ENCODE measurements around the gene DDRGK1.

DDRGK1 gene

DNA sequence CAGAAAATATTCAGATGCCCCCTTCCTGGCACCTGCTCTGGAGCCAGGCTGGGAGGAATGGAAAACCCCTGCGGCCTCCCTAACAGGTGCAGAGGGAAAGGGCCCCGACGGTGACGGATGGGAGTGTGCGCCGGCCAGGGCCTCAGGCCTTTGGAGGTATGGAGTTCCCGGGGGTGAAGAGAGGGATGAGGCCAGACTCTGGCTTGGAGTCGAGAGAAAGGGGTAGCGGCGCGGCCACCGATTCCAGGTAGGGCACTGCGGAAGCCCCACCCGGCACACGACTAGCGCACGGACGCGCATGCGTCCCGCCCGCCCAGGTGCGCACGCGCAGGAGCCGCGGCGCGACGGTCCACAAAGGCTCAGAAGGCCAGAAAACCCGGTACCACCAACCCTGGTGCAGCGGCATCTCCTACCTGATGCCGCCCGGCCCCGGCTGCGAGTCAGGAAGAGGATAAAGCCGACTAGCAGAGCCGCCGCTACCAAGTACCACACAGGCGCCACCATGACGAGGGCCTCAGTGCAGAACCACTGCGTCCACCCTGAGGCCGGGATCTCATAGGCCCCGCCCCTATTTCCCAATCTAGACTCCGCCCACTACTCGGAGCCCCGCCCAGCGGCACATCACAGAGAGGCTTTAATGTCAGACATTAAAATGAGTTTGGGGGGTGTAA, at the start of gene DDRGK1:
Gene DDRGK1, minus strand, starts transcription at position 559 of the 671 bp plus-strand sequence. Its CDS starts 55 bp downstream, at position 504.
- DNase-seq = peak; percentile 77 to 85 (median 79)

- no peak for DNase-seq
Observed at GRCh38 chr20:3251806-3252205, 47.3 kb upstream of the DDRGK1 start.

DNA sequence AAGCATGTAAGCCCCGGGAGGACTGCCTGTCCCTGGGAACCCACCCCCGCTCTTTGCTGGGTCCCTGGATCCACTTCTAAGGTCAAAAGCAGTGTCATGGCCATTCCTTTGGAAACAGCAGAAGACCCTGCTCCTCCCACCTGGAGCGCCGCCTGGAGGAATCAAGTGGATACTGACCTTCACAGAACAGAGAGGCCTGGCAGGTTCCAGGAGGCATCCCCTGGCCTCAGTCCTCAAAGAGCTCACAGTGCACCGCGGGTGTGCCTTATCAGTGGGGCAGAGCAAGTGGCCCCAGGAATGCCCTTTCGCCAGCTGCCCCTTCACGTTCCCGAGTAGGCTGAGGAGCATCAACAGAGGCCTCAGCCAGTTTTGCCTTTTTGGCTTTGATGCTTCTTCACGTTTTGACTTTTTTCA, 45.6 kb upstream of the DDRGK1 start:
- no peak for DNase-seq

- DNase-seq = no peak
Observed at GRCh38 chr20:3248993-3249347, 44.5 kb upstream of the DDRGK1 start.

- no peak for DNase-seq
Observed at GRCh38 chr20:3248167-3248992, 43.9 kb upstream of the DDRGK1 start.

DNA sequence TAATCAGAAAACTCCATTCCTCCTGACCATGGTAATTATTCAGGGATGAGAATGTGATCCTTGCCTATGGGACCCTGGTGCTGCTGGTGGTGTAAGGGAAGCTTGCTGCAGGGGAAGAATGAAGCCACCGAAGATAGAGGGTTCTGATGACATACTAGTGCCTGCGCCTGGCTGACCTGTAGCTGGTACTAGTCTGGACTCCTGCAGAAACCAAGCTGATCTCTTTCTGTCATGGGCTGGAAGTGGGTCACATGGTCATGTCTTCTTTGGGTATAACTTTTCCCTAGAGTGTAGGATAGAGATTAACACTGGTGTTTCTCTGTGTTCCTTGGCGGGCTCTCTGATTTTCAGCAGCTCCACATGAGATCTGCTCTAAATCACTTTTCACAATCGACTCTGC, 43.2 kb upstream of the DDRGK1 start:
- DNase-seq = no peak

GRCh38 chr20:3246682-3247081, 42.2 kb upstream of the DDRGK1 start:
- no peak for DNase-seq

DNA sequence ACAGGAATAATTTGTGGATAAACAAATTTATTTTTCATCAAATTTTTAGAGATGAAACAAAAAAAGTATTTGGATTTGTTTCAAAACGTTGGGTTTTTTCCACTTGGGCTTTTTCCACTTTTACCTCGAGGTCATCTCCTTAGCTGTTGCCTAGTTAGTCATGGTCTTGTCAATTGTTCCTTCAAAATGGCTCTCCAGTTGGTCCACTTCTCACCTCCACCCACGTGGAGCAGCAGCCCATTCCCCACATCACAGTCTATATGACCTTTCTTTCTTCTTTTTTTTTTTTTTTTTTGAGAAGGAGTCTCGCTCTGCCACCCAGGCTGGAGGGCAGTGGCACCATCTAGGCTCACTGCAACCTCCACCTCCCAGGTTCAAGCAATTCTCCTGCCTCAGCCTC, 41.2 kb upstream of the DDRGK1 start:
- DNase-seq = no peak

DNA sequence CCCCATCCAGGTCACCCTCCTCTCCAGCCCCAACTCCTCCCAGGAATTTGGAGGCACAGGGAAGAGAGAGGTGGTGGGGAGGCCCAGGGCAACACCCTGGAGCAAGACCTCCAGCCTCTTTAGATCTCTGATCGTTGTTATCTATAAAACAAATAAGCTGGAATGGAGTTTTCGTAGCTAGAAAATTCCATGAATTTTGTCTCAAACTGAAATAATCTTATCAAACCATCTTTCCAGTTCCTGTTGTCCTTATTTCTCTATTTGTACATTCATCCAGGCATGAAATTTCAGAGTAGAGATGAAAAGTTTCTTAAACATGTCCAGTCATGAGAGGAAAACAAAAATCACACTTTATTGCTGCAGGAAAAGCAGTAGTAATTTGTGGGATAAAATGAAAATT, 40.7 kb upstream of the DDRGK1 start:
- DNase-seq = no peak

DNA sequence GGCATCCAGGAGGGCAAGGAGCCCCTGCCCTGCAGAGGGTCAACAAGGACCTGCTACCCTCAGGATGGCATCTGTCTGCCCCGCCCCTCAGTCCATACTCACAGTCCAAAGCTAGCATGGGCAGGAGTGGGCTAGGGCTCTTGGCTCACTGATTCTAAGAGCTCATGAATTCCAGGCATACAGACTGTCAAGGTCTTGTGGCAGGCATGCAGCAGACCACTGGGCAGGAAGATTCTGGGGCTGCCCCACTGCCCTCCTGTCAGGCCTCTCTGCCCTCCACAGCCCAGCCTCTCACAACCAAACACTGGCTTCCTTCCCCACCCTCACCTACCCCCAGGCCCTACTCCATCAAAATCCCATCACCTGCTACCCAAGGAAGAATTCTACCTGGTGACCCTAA, 40.1 kb upstream of the DDRGK1 start:
- DNase-seq = no peak

- no peak for DNase-seq
Observed at GRCh38 chr20:3243718-3244358, 39.4 kb upstream of the DDRGK1 start.

DNA sequence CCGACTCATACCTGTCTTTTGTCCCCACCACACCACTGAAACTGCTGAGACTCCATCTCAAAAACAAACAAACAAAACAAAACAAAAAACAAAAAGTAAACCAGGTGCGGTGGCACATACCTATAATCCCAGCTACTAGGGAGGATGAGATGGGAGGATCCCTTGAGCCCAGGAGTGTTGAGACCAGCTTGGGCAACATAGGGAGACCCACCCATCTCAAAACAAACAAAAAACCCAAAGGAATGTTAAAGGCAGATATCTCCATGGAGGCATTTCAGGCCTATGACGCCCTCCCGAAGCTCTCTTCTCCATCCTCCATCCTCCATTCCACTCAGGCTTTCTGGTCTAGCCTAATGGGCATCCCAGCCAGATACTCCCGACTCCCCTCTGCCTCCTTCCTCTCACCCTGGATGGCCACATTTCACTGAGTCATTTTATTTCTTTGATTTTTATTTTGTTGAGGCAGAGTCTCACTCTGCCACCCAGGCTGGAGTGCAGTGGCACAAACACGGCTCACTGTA, 37.8 kb upstream of the DDRGK1 start:
- no peak for DNase-seq

GRCh38 chr20:3240776-3241363, 36.4 kb upstream of the DDRGK1 start:
- no peak for DNase-seq

DNA sequence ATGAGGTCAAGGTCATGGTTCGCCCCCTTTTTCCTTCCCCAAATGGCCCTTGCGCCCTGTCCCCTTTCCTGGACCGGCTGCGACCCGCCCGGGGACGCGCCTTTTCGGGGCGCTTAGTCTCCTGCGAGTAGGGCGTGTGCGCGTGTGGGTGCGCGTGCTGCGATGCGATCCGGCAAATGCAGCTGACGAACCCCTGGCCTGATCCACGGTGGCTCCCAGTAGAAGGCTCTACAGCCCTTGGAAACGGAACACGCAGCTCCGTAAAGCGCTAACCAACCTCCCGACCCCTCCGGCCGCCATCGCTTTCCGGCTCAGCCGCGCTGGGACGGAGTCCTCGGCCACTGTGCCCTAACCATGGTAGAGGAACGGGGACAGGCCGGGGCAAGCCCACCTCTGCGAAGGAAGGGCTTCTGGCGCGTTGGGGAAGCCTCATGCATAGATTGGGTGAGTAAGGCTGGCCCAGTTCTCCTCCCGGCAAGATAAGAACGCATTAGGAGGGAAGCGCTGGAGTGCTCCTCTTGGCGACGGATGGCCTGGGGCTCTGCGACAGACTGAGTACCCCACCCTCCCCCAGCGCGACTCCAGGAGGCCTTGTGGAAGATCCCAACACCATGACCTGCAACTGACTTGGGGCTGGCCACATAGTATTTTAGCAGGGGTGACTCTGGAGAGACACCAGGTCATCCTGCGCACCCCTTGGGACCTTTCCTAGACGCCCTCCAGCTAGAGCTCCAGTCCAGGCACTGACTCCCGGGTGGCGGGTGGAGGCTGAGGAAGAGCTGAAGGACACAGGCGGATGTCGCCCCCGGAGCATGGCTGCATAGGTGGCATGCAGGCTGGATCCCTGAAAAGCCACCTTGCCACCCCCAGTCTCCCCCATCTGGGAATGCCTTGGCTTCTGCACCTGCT, 35.6 kb upstream of the DDRGK1 start:
- DNase-seq = no peak

DNA sequence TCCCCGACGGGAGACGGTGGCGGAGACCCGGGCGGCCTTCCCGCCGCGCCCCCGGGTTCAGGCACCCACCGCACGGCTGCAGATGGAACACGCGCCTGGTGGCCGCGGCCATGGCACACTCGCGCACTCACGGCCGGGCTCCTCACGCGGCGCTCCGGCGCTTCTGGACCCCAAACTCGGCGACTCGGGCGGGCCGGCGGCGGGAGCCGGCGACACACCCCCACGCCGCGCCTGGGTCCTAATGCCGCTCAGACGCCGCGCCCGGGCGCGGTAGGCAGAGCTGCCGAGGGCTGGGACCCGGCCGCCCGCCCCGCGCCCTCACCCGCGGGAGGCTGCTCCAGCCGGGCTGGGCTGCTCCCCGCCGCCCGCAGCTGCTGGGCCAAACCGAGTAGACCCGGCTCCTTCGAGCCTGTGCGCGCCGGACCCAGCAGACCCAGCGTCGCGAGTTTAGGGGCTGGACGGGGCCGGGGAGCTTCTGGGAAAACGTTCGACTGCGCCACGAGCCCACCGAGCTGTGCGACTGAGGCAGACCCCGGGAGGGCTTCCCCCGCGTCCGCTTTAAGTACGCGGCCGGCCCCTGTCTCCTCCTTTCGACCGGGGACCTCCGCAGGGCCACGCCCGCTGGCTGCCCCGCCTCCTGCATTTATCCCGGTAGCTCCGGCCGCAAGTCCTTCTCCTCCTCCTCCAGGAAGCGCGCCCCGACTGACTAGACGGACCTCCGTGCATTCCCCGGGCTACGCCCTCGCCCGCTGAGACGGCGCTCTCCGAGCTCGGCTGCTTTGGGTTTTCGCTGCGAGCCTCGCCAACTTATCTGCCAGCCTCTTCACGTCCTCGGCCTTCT, 34.8 kb upstream of the DDRGK1 start, which contains the start of gene SLC4A11:
Gene SLC4A11, minus strand, starts transcription at position 165 of the 841 bp plus-strand sequence. Its CDS starts 53 bp downstream, at position 112.
- no peak for DNase-seq

GRCh38 chr20:3238616-3239025, 34.1 kb upstream of the DDRGK1 start:
- peak in 1 of 4 experiments; percentile 14 for DNase-seq

DNA sequence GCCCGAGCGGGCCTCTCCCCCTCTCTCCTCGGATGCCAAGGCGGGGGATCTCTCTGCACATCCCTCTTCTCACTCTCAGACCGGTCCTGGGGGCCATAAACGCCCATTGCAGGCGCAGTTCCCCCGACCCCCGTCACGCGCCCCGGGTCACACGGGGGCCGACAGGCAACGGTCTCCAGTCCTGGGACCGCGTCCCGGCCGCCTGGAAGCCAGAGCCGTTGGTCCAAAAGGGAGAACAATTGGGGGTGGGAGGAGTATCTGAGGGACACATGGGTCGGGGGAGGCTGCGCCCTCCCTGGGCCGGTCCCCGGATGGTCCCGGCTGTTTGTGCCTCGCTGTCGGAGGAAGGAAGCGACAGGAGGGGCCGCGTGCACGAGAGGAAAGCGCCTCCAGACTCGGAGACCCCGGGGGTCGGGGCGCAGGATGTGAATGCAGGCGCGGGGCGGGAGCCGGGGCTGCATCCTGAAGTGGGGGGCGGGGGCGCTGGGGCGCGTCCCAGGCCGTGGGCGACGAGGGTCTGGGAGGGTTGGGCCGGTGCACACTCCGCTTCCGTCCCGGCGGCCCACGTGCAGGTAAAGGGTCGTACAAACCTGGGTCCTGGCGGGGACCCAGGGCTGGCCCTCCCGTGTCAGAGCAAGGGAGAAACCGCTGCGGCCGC, 33.6 kb upstream of the DDRGK1 start:
- no peak for DNase-seq

DNA sequence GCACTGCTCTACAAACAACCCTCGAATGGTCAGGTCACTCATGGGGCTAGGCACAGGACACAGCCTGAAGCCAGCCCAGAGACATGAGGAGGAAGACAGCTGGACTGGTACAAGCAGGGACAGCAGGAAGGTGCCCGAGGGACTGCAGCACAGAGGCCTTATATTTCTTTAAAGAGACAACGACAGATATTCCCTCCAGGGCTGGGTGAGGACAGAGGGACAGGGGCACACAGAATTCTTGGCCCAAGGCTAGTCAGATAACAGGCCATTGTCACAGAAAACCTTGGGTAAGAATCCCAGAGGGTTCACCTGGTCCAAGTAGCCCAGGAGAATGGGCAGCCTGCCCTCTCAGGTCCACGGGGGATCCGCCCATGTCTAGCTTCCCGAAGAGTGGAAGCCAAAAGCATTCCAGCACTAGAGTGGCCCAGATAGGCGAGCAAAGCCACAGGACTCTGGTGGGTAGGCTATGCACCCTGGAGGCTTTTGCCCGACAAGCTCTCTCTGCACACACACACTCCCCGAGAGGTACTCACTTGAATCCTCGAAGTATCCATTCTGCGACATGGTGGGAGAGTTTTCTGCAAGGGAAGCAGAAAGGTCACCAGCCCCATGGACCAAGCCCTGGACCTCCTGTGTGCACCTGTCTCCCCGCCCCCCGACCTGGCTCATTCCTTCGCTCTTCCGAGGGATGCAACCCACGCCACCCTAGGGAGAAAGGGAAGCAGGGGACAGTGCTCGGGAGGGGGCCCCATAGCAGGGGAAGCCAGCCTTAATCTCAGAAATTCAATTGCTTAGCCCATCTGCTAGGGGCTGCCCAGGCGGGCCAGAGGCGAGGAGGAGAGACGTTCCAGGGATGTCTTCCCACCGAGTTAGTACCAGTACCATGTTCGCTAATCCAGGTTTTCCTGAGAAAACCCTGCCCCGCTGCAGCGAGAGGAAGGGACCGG, 32.8 kb upstream of the DDRGK1 start:
- DNase-seq = no peak

DNA sequence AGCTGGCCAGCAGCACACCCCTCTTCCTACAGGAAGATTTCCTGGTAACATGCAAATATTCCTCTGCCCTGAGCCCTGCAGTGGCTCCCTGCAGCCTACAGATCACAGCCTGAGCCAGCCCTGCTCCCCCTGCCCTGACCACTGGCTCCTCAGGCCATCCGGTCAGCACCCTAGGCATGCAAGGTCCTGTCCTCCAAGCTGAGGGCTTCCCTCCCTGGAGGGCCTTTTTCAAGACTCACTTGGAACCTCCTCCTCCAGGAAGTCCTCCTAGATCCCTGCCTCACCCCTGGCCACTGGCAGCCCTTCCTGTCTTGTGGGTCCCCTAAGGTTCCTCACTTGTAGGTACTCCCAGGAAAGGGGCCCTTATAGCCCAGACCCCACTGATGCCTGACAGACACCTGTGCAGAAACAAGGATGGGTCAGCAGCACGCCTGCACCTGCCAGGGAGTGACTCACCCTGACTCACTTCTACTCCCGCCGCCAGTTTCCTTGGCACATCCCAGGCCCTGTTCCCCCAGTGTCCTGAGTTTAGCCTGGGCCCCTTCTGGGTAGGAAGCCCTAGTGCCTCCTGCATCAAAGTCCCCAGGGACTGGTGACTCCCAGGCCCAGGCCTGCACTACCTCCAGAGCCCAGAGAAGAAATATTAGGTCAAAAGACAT, 31.3 kb upstream of the DDRGK1 start:
- no peak for DNase-seq

Data from activated CD4-positive, CD25-positive, alpha-beta regulatory T cell (primary cell).